ENCODE measurements around the gene MYL1. TPM values are rescaled to one million over a fixed set of nuclear protein-coding genes. Genes with fewer than 3 reads are reported as not detected.

Gene MYL1
- total RNA-seq, 1 donor from 2014 or later: not detected

Small RNAs within 50 kb of the gene (small RNA-seq; reads per million reads assigned to genes)
- not detected for gene RF00019 (ENCODE audit: low replicate concordance)

Other genes starting within 250 kb of the MYL1 start
- 63.4 TPM for gene KANSL1L, start 143.8 kb downstream of the MYL1 start, total RNA-seq
- gene ACADL, start 89.7 kb downstream of the MYL1 start, total RNA-seq: 4.7 TPM
- 84.3 TPM for gene LANCL1, start 161.6 kb upstream of the MYL1 start, total RNA-seq
- 2.0 TPM for gene CPS1, start 241.4 kb upstream of the MYL1 start, total RNA-seq

All from temporal lobe (tissue), 2 donors.